Astrocyte of the cerebellum (primary cell): Measurements from ENCODE around the gene ELOVL2.
"Not testable (repeated sequence)": the region's sequence is repeated elsewhere in the genome, so short reads cannot be mapped to it uniquely, and the experiment has no call there.

Experiments used
- DNase-seq: peaks from one replicate; pipeline ENCODE4 v3.0.0-alpha.2; 2011; ENCODE audit warnings: low read depth
- H3K4me3 ChIP-seq: 2 replicates; pipeline ENCODE4 v1.5.1; 2011; ENCODE audit warnings: mild to moderate bottlenecking, low read depth, low read length, moderate library complexity
- CTCF ChIP-seq: IDR thresholded peaks from 2 replicates; pipeline ENCODE4 v1.5.1; 2012; ENCODE audit warnings: low read length, low read depth, moderate library complexity, mild to moderate bottlenecking; ENCODE audit errors: missing control alignments
- in situ Hi-C: cut with HindIII; loops from 2 replicates; pipeline ENCODE4 v1.10.0; 2017; ENCODE audit warnings: low sequenced_read_pairs

ELOVL2 gene

GRCh38 chr6:11043961-11044711, at the start of gene ELOVL2:
TSS of gene ELOVL2 (minus strand) at chr6:11044305. CDS start at chr6:11044230, 75 bp downstream.
- in situ Hi-C loops, result no loop called here
- peak within 1 kb of the TSS; percentile 44 for H3K4me3 ChIP-seq
- no peak for DNase-seq
- peak; percentile 62 for TF ChIP-seq CTCF

- no peak for TF ChIP-seq CTCF
- no peak for DNase-seq
- in situ Hi-C loops, result no loop called here
Observed at GRCh38 chr6:11093376-11093625, 49.2 kb upstream of the ELOVL2 start.

GRCh38 chr6:11092668-11093375, 48.7 kb upstream of the ELOVL2 start:
- no peak for DNase-seq
- TF ChIP-seq CTCF, result no peak
- in situ Hi-C loops, result no loop called here
- peak overlapping the region; percentile 67 for H3K4me3 ChIP-seq

More at GRCh38 chr6:11093376-11093625, 49.2 kb upstream of the ELOVL2 start:
- peak overlapping the region; percentile 67 for H3K4me3 ChIP-seq

GRCh38 chr6:11091141-11091540, 47.0 kb upstream of the ELOVL2 start:
- in situ Hi-C loops, H3K4me3 ChIP-seq, DNase-seq: not testable (repeated sequence)

GRCh38 chr6:11089695-11090094, 45.6 kb upstream of the ELOVL2 start:
- no peak for DNase-seq
- in situ Hi-C loops, result no loop called here
- TF ChIP-seq CTCF, result no peak
- H3K4me3 ChIP-seq, result no peak overlapping the region

GRCh38 chr6:11087141-11087812, 43.2 kb upstream of the ELOVL2 start:
- H3K4me3 ChIP-seq, in situ Hi-C loops, DNase-seq: not testable (repeated sequence)

- in situ Hi-C loops, result no loop called here
- peak; percentile 55 for DNase-seq
- TF ChIP-seq CTCF, result no peak
- H3K4me3 ChIP-seq, result no peak overlapping the region
Observed at GRCh38 chr6:11085758-11086435, 41.8 kb upstream of the ELOVL2 start.
